AML-193 (cell line): ENCODE results near the gene SCPEP1.

ENCODE experiments used
- DNase-seq, 2 experiments: peaks; one replicate each; lab custom pipeline; 2025; lab: John Stamatoyannopoulos, UW

The SCPEP1 gene

GRCh38 chr17:57002904-57003303 lies 25.0 kb downstream of the SCPEP1 start:
- no peak for DNase-seq

GRCh38 chr17:57004944-57005579 lies 27.1 kb downstream of the SCPEP1 start:
- peak; percentile 47 to 58 for DNase-seq

DNA sequence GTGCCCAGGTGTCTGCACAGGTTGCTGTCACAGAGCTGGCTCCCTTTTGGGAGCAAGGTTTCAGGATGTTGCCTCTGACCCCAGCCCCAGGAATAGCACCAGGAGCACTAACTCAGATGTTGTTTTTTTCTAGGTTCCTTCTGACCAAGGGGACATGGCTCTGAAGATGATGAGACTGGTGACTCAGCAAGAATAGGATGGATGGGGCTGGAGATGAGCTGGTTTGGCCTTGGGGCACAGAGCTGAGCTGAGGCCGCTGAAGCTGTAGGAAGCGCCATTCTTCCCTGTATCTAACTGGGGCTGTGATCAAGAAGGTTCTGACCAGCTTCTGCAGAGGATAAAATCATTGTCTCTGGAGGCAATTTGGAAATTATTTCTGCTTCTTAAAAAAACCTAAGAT lies 28.1 kb downstream of the SCPEP1 start:
- peak in 1 of 2 experiments; percentile 8 for DNase-seq

- DNase-seq: no peak
Observed at GRCh38 chr17:57008958-57009357, 31.0 kb downstream of the SCPEP1 start.

- DNase-seq: peak; percentile 76 to 86
Observed at GRCh38 chr17:57009737-57010445, 32.0 kb downstream of the SCPEP1 start.

GRCh38 chr17:57010487-57010886 lies 32.6 kb downstream of the SCPEP1 start:
- no peak for DNase-seq

- DNase-seq: no peak
Observed at GRCh38 chr17:57011491-57012015, 33.6 kb downstream of the SCPEP1 start.

DNA sequence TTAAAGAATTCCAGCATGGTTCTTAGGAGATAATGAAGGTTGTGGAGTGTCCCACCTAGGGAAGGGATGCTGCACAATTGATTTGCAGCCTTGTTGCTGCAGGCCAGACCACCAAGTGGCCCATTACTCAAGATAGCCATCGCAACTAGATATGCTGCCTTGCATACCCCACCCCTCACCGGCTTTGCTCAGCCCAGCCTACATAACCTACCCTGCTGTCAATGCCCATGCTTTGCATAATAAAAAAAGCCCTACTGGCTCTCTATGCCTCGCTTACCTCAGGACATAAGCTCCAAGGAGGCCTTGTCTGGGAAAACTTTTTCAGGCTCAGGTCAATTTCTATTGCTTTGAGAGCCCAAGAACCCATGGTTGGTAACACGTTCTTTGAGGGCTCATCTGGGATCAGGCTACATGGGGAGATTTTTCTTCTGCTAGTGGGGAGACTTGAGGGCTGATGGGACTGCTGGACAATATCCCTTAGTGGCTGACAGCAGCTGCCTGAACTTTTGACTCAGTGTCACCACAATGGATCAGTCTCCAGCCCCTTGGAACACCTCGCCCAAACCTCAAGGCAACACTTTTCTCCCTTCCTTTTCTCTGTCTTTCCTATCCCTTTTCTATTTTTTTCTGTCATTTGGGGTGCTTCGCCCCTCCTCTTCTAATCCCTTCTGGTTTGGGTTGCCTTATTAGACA lies 38.3 kb downstream of the SCPEP1 start:
- no peak for DNase-seq

DNA sequence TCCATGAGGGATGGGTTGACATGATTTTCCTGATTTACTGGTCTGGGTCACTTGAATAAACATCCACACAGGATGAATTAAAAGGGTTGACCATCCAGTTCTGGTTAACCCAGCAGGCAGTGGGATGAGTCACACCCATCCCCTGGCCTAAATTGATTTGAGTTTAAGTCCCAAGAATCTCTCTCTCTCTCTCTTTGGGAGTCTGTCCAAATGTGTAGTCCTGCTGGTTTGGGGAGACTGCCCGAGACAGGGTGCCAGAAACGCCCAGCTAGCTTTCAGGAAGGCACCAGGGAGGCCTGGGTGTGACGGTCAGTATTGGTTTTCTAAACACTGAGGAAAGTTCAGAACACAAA lies 38.8 kb downstream of the SCPEP1 start:
- DNase-seq: no peak

- no peak for DNase-seq
Observed at GRCh38 chr17:57017625-57018024, 39.7 kb downstream of the SCPEP1 start.

GRCh38 chr17:57020208-57020607 lies 42.3 kb downstream of the SCPEP1 start:
- DNase-seq: no peak

- no peak for DNase-seq
Observed at GRCh38 chr17:57021226-57021940, 43.5 kb downstream of the SCPEP1 start.

DNA sequence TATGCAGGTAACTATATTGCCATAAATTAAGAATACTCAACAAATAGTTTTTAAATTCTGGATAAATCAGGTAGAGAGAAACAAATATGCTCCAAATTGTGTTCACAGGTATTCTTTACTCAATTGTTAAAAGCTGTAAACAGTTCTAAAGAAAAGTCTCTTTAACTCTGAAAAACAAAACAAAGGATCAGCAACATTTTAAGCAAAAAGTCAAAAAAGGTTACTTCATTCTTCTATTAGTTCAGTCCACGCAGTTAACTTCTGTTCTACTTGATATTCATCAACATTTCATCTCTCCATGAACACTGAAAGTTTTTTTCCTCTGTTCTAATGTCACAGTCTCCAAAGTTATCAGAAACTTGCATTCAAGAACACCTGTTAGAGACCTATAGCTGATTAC lies 47.9 kb downstream of the SCPEP1 start:
- DNase-seq: no peak

DNA sequence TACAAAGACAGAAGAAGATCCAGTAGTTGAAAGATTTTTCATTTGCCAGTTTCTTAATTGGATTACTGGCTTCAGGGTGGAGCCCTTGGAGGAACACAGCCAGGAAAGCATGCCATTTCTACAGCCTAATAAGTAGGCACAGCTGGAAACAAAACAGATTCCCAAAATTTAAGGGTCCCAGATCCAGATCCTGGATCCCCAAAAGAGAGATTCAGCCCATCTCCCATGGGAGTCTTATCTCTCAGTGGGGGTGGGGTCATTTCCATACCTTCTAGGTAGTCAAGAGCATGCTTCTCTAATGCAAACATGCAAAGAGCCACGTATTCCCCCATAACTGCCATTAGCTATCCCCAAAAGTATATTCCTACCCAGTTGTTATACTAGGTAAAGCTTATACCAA lies 49.9 kb downstream of the SCPEP1 start:
- DNase-seq: no peak

- no peak for DNase-seq
Observed at GRCh38 chr17:57032343-57032742, 54.4 kb downstream of the SCPEP1 start.

- no peak for DNase-seq
Observed at GRCh38 chr17:57033296-57033695, 55.4 kb downstream of the SCPEP1 start.

DNA sequence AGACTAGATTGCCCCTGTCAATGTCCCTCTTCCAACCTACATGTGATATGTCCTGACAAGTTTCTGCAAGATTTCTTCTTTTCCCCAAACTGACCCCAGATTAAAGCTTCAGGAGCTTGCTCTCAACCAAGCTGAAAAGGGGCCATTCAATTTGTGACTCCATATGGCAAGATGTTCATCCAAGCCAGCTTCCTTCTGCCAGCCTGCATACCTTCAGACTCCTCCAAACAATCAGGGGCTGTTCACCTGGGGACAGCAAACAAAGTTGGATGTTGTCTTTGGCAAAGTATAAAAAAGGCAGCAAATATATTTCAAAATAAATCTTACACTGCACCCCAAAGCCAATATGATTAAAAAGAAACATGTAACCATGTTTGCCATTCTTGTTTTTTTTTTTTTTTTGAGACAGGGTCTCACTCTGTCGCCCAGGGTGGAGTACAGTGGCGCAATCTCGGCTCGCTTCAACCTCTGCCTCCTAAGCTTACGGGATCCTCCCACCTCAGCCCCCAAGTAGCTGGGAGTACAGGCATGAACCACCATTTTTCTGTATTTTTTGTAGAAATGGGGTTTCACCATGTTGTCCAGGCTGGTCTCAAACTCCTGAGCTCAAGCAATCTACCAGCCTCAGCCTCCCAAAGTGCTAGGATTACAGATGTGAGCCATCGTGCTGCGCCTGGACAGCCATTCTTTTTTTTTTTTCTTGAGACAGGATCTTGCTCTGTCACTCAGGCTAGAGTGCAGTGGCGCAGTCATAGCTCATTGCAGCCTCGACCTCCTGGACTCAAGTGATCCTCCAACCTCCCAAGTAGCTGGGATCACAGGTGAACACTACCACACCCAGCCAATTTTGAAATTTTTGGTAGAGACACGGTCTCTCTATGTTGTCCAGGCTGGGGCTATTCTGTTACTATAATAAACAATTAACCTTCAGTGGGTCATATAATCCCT lies 57.1 kb downstream of the SCPEP1 start:
- no peak for DNase-seq

- no peak for DNase-seq
Observed at GRCh38 chr17:57035971-57036481, 58.1 kb downstream of the SCPEP1 start.

GRCh38 chr17:57037411-57037810 lies 59.5 kb downstream of the SCPEP1 start:
- no peak for DNase-seq

DNA sequence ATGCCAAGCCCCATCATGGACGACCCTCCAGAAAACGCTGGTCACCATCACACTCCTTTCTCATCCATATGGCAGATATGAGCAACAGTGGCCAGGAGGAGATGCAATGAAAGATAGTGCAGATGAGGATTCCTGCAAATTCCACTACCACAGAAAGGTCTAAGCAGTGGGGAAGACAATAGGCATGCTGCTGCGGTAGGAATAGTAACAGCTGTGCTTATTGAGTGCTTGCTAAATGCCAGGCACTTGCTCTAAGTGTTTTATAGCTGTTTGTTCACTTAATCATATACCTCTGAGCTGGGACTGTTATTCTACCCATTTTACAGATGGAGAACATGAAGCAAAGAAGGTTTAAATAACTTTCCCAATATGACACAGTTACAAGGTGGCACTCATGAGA lies 60.6 kb downstream of the SCPEP1 start:
- no peak for DNase-seq

DNA sequence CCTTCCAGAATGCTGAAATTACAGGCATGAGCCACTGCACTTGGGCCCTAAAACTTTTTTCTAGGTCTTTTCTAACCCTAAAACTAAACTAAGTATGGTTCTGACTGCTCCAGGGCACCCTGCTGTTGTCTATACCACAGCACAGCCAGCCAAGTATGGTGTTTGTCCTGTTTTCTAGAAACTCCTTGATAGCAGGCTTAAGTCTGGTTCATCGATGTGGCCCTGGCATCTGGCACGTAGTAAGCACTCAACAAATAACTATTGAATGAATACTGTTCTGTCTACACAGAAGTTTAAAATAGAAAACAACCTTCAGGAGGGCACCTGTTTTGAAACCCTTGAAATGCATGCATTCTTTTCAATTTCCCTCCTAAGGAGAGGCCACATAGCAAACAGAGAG lies 62.6 kb downstream of the SCPEP1 start:
- DNase-seq: no peak
